Right lobe of liver (tissue), 6 donors: ENCODE data around the gene ANKRD11. TPM values are rescaled to one million over a fixed set of nuclear protein-coding genes. Genes with fewer than 3 reads are reported as not detected.

Experiments used
- ATAC-seq, 4 donors: fragments of 200-7000 bp; cut with Tn5 transposase; one replicate each; pipeline ENCODE4 v1.9.1; 2020; ENCODE audit warnings: mild to moderate bottlenecking in 4 of 4, moderate library complexity in 4 of 4
- DNase-seq, 3 donors: peaks; one replicate each; pipeline ENCODE4 v3.0.0-alpha.2; 2020
- H3K27ac ChIP-seq, 3 donors: fragments of 200-600 bp; one replicate each; pipeline ENCODE4 v1.8.0; 2022
- H3K27me3 ChIP-seq, 2 donors: fragments of 200-600 bp; one replicate each; pipeline ENCODE4 v1.8.0; 2022
- H3K36me3 ChIP-seq, 4 donors: fragments of 200-600 bp; sonication (generic) in 1 of 4; one replicate each; pipeline versions ENCODE4 v1.5.1 to v1.8.0; 2017 to 2022; ENCODE audit warnings: control low read depth in 1 of 4
- H3K4me1 ChIP-seq, 4 donors: fragments of 200-600 bp; sonication (generic) in 1 of 4; one replicate each; pipeline versions ENCODE4 v1.5.1 to v1.8.0; 2017 to 2022; ENCODE audit warnings: control low read depth in 1 of 4
- H3K4me3 ChIP-seq, 3 donors: fragments of 200-600 bp; one replicate each; pipeline ENCODE4 v1.8.0; 2022
- H3K9me3 ChIP-seq, 4 donors: fragments of 200-600 bp; sonication (generic) in 1 of 4; one replicate each; pipeline versions ENCODE4 v1.5.1 to v1.8.0; 2017 to 2022; ENCODE audit warnings: control low read depth in 1 of 4
- POLR2A ChIP-seq: fragments of 450-650 bp; IDR thresholded peaks from one replicate; pipeline ENCODE4 v1.6.1; 2017; ENCODE audit warnings: antibody characterized with exemption, mild to moderate bottlenecking
- WGBS: methylation state at CpG from one replicate; pipeline ENCODE4 v1.1.6; 2018; ENCODE audit warnings: low coverage, low lambda C conversion rate; ENCODE audit not compliant: insufficient coverage; ENCODE audit errors: missing lambda C conversion rate; 5-methylcytosine and 5-hydroxymethylcytosine counted together
- intact Hi-C, 2 donors: fragments of 100-400 bp; cut with DNase I; formaldehyde crosslinking; loops; one replicate each; pipeline versions ENCODE4 v1.11.2 to v1.14.1; 2022
- total RNA-seq, 6 experiments: library from RNA; depleted of rRNA in 2 of 6; stranded (reverse); fragments of >200 nt in 2 of 6; fragmentation: NEBNext Ultra II Directional in 3 of 6; extraction: Animal tissue kit (Norgen Biotek cat#: 25700) in 3 of 6; gene quantifications; one replicate each; pipeline versions ENCODE4 v1.1.0 to v1.2.4, GENCODE V29; 2016 to 2023
- TF ChIP-seq, protein P1 (sequence below), 4 donors: fragments of 200-600 bp in 3 of 4; fragments of 450-650 bp in 1 of 4; IDR thresholded peaks; one replicate each; pipeline versions ENCODE4 v1.5.1 to v1.8.0; 2016 to 2022; ENCODE audit warnings: antibody characterized with exemption in 4 of 4, mild to moderate bottlenecking in 2 of 4
- donor health status: DM: no; HTN: yes; CAD: no.
- donor health status: DM: no; HTN: no; CAD: no.
- donor health status: DM: no; HTN: no; CAD: no.
- donor health status: DM: no; HTN: yes; CAD: no.
- donor health status: DM: no; HTN: yes; CAD: no.

The ANKRD11 gene
- total RNA-seq, 6 experiments from 2014 or later = 26.2 to 65.8 (median 41.6) TPM

DNA sequence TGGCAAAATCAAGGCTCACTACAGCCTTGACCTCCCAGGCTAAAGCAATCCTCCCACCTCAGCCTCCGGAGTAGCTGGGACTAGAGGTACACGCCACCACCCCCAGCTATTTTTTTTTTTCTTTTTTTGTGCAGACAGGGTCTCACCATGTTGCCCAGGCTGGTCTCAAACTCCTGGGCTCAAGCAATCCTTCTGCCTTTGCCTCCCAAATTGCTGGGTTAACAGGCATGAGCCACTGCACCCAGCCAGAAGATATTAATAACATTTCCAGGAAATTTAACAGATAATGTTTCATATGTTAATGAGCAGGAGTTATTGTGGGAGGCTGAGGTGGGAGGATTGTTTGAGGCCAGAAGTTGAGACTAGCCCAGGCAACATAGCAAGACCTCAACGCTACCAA lies 9.4 kb upstream of the ANKRD11 start:
- Histone ChIP-seq H3K9me3 (no peaks in the 10 kb centered on the region), H3K4me1 (peaks cover 0 to under 1% (median under 1%) of the 10 kb centered on the region in 4 donors), H3K27ac (no peak overlapping the region), H3K4me3 (no peak overlapping the region), H3K27me3 (no peaks in the 10 kb centered on the region), H3K36me3 (peaks cover 0 to 5% (median 0%) of the 10 kb centered on the region in 4 donors)
- intact Hi-C loops = loop anchor here in 1 of 2 donors (10.0 kb wide), 1 partner anchor 165 kb away; no protein-coding TSS in a partner anchor
- DNase-seq (no peak), ATAC-seq (no peak)
- TF ChIP-seq, protein P1, sequence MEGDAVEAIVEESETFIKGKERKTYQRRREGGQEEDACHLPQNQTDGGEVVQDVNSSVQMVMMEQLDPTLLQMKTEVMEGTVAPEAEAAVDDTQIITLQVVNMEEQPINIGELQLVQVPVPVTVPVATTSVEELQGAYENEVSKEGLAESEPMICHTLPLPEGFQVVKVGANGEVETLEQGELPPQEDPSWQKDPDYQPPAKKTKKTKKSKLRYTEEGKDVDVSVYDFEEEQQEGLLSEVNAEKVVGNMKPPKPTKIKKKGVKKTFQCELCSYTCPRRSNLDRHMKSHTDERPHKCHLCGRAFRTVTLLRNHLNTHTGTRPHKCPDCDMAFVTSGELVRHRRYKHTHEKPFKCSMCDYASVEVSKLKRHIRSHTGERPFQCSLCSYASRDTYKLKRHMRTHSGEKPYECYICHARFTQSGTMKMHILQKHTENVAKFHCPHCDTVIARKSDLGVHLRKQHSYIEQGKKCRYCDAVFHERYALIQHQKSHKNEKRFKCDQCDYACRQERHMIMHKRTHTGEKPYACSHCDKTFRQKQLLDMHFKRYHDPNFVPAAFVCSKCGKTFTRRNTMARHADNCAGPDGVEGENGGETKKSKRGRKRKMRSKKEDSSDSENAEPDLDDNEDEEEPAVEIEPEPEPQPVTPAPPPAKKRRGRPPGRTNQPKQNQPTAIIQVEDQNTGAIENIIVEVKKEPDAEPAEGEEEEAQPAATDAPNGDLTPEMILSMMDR (IDR thresholded peaks at IDR 0.05) = no peak
- TF ChIP-seq POLR2A = no peak
- whole genome bisulfite sequencing = 88% methylated on average over 3 of the region's 3 CpGs

- H3K36me3 ChIP-seq = peaks cover 0 to 5% (median 0%) of the 10 kb centered on the region in 4 donors
- intact Hi-C loops = loop anchor here in 1 of 2 donors (10.0 kb wide), 1 partner anchor 164 kb away; no protein-coding TSS in a partner anchor
- ATAC-seq = no peak
- DNase-seq = no peak
- H3K9me3 ChIP-seq = no peaks in the 10 kb centered on the region
- no peak overlapping the region for H3K27ac ChIP-seq
- TF ChIP-seq POLR2A = no peak
- TF ChIP-seq, protein P1 (IDR thresholded peaks at IDR 0.05) = no peak
- H3K27me3 ChIP-seq = no peaks in the 10 kb centered on the region
- H3K4me1 ChIP-seq = no peaks in the 10 kb centered on the region
- WGBS = 81% methylated on average over 4 of the region's 10 CpGs
- no peak overlapping the region for H3K4me3 ChIP-seq
These were observed 8.5 kb upstream of the ANKRD11 start for GRCh38 chr16:89498839-89499238.

- no peak for ATAC-seq
- 42% methylated on average over 2 of the region's 3 CpGs for WGBS
These were observed 4.8 kb upstream of the ANKRD11 start for GRCh38 chr16:89495121-89495520.

GRCh38 chr16:89493776-89494175 lies 3.4 kb upstream of the ANKRD11 start:
- WGBS = 87% methylated on average over 5 of the region's 5 CpGs
- Histone ChIP-seq H3K27me3 (no peaks in the 10 kb centered on the region), H3K4me3 (no peak overlapping the region), H3K9me3 (no peaks in the 10 kb centered on the region), H3K4me1 (peaks cover 0 to 10% (median under 1%) of the 10 kb centered on the region in 4 donors), H3K36me3 (peaks cover 0 to 2% (median 0%) of the 10 kb centered on the region in 4 donors), H3K27ac (no peak overlapping the region)
- DNase-seq (no peak), ATAC-seq (no peak)
- TF ChIP-seq POLR2A = no peak
- TF ChIP-seq, protein P1 (IDR thresholded peaks at IDR 0.05) = no peak
- intact Hi-C loops = loop anchor here in 1 of 2 donors (10.0 kb wide), 1 partner anchor 159 kb away; no protein-coding TSS in a partner anchor

More at GRCh38 chr16:89495121-89495520, 4.8 kb upstream of the ANKRD11 start:
- TF ChIP-seq, protein P1 (IDR thresholded peaks at IDR 0.05) = no peak
- no peak for TF ChIP-seq POLR2A
- no peaks in the 10 kb centered on the region for H3K27me3 ChIP-seq
- H3K9me3 ChIP-seq = no peaks in the 10 kb centered on the region
- intact Hi-C loops = loop anchor here in 1 of 2 donors (10.0 kb wide), 1 partner anchor 160 kb away; no protein-coding TSS in a partner anchor
- H3K4me3 ChIP-seq = no peak overlapping the region
- peaks cover 0 to 8% (median 0%) of the 10 kb centered on the region in 4 donors for H3K4me1 ChIP-seq
- no peak for DNase-seq
- H3K36me3 ChIP-seq = peaks cover 0 to 5% (median 0%) of the 10 kb centered on the region in 4 donors
- no peak overlapping the region for H3K27ac ChIP-seq
